22Rv1 (cell line): Measurements from ENCODE around the gene PROSER2.

Experiments used
- H3K27ac ChIP-seq: fragments of 450-650 bp; 2 replicates; pipeline ENCODE4 v1.5.1; 2017
- CTCF ChIP-seq: fragments of 450-650 bp; IDR thresholded peaks from 2 replicates; pipeline ENCODE4 v1.5.1; 2017; ENCODE audit warnings: mild to moderate bottlenecking
- ZFX ChIP-seq: fragments of 450-650 bp; IDR thresholded peaks from 2 replicates; pipeline ENCODE4 v1.6.1; 2017; ENCODE audit warnings: antibody characterized with exemption, borderline replicate concordance

The PROSER2 gene

GRCh38 chr10:11795101-11795920 lies 27.8 kb upstream of the PROSER2 start:
- TF ChIP-seq ZFX (no peak), CTCF (no peak)
- H3K27ac ChIP-seq, result no peak overlapping the region

- TF ChIP-seq CTCF, result no peak
- no peak for TF ChIP-seq ZFX
- no peak overlapping the region for H3K27ac ChIP-seq
Observed at GRCh38 chr10:11796474-11796873, 26.7 kb upstream of the PROSER2 start.

- no peak for TF ChIP-seq CTCF
- no peak for TF ChIP-seq ZFX
- no peak overlapping the region for H3K27ac ChIP-seq
Observed at GRCh38 chr10:11797281-11797680, 25.9 kb upstream of the PROSER2 start.

- no peak overlapping the region for H3K27ac ChIP-seq
- TF ChIP-seq ZFX (no peak), CTCF (no peak)
Observed at GRCh38 chr10:11797847-11798633, 25.1 kb upstream of the PROSER2 start.

GRCh38 chr10:11798845-11799735 lies 24.1 kb upstream of the PROSER2 start:
- H3K27ac ChIP-seq, result no peak overlapping the region
- TF ChIP-seq ZFX (no peak), CTCF (no peak)

- TF ChIP-seq ZFX, result no peak
- TF ChIP-seq CTCF, result no peak
- H3K27ac ChIP-seq, result no peak overlapping the region
Observed at GRCh38 chr10:11799736-11800080, 23.4 kb upstream of the PROSER2 start.
